NCI-H510A (cell line): Measurements from ENCODE around the gene SGK1.

Experiments
- DNase-seq: peaks from one replicate; lab custom pipeline; 2025; lab: John Stamatoyannopoulos, UW

Gene SGK1

GRCh38 chr6:134119486-134119885 lies 198.4 kb downstream of the SGK1 start:
- DNase-seq: no peak
